ENCODE measurements around the gene C1orf174.

C1orf174 gene

DNA sequence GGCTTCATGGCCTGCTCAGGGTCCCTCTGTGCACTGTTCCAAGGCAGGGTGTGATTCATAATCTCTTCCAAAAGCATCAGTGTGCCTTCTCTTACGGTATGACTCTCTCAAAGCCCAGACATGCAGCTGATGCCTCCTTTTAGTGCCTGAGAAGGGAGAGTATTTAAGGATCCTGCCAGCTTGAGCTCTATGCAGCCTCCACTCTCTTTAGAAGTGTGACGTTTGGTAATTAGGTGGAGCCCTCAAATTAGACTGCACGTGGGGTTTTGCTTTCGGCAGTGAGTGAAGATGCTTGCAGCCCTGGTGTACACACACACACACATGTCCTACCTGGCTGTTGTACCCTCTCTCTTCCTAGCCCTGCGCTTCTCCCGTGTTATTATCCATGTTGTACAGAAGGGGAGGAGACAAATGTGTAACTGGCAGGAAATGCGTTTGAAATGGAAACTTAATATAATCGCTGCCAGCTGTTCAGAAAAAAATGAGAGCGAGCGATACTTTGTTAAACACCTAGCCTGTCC is 2.6 kb upstream of the C1orf174 start:
- Histone ChIP-seq H3K4me1 (ENCODE audit: control insufficient read depth, insufficient read depth, low read length) (no peaks in the 10 kb centered on the region), H3K27ac (ENCODE audit: low read length) (no peak overlapping the region), H3K36me3 (ENCODE audit: control insufficient read depth, insufficient read depth, low read length) (no peaks in the 10 kb centered on the region), H3K4me3 (ENCODE audit: low read length) (no peak overlapping the region), H3K27me3 (ENCODE audit: control insufficient read depth, insufficient read depth, low read length) (no peaks in the 10 kb centered on the region), H3K9me3 (ENCODE audit: control insufficient read depth, insufficient read depth, low read length) (no peaks in the 10 kb centered on the region)
- DNase-seq (ENCODE audit: low read depth, low spot score) = no peak
- WGBS (ENCODE audit: insufficient coverage, insufficient read length) = no CpG with 5 or more reads among the region's 10 CpGs

DNA sequence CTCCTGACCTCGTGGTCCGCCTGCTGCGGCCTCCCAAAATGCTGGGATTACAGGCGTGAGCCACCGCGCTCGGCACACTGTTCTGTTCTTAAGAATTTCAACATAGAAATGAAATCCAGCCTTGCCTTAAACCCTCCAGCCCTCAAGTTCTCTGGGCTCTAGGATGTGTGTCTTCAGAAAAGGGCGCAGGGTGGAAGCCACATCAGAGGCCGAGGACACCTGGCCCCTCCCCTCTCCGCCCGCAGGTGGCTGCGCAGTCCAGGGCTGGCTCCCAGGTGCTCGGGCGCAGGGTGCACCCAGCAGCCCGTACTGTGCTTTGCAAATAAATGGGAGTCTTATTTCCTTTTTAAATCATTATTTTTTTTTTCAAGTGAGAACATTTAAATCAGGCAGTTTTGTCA is 2.0 kb upstream of the C1orf174 start:
- H3K27me3 ChIP-seq (ENCODE audit: control insufficient read depth, insufficient read depth, low read length) = no peaks in the 10 kb centered on the region
- no peaks in the 10 kb centered on the region for H3K9me3 ChIP-seq (ENCODE audit: control insufficient read depth, insufficient read depth, low read length)
- no peak overlapping the region for H3K4me3 ChIP-seq (ENCODE audit: low read length)
- WGBS (ENCODE audit: insufficient coverage, insufficient read length) = no CpG with 5 or more reads among the region's 15 CpGs
- H3K4me1 ChIP-seq (ENCODE audit: control insufficient read depth, insufficient read depth, low read length) = no peaks in the 10 kb centered on the region
- H3K36me3 ChIP-seq (ENCODE audit: control insufficient read depth, insufficient read depth, low read length) = no peaks in the 10 kb centered on the region
- no peak for DNase-seq (ENCODE audit: low read depth, low spot score)
- no peak overlapping the region for H3K27ac ChIP-seq (ENCODE audit: low read length)

DNA sequence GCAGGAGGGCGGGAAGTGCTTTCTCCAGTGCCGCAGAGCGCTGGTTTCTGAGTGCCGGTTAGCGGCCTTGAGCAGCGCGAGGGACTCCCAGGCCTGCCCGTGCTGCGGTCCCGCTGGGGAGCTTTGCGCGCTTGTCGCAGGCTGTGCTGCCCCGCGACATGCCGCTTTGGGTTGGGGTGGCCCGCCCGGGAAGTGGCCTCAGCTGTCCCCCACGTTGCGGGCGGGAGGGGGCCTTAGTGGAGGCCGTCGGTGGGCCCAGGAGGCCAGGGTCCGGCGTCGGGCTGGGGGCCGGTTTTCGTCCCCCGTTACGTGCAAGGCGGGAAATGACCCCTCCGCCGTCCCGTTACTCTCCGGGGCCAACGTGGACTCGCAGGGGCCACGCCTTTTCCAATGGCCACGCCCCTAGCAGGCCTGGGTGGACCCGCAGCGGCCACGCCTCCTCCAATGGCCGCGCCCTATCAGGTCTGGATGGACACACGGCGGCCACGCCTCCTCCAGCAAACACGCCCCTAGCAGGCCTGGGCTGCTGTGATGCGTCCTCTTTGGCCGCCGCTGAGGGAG is 977 bp upstream of the C1orf174 start:
- Histone ChIP-seq H3K9me3 (ENCODE audit: control insufficient read depth, insufficient read depth, low read length) (no peaks in the 10 kb centered on the region), H3K27ac (ENCODE audit: low read length) (no peak overlapping the region), H3K36me3 (ENCODE audit: control insufficient read depth, insufficient read depth, low read length) (no peaks in the 10 kb centered on the region), H3K4me3 (ENCODE audit: low read length) (peak overlapping the region; percentile 82; the same call in 1 of the 2 replicates), H3K4me1 (ENCODE audit: control insufficient read depth, insufficient read depth, low read length) (no peaks in the 10 kb centered on the region), H3K27me3 (ENCODE audit: control insufficient read depth, insufficient read depth, low read length) (no peaks in the 10 kb centered on the region)
- DNase-seq (ENCODE audit: low read depth, low spot score) = peak; percentile 89
- no CpG with 5 or more reads among the region's 51 CpGs for WGBS (ENCODE audit: insufficient coverage, insufficient read length)

DNA sequence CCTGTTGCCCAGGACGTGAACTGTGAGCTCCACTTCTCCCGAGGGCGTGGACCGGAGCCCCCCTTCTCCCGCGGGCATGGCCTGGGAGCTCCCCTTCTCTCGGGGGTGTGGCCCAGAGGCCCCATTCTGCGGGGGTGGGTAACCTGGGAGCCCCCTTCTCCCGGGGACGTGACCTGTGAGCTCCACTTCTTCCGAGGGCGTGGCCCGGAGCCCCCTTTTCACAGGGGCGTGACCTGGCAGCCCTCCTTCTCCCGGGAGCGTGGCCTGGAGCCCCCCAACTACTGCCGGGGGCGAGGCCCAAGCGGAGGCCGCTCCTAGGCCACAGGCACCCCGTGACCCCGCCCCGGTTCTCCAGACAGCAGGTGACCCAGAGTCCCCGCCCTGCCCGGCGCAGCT is 320 bp downstream of the C1orf174 start:
- no CpG with 5 or more reads among the region's 26 CpGs for WGBS (ENCODE audit: insufficient coverage, insufficient read length)
- Histone ChIP-seq H3K27me3 (ENCODE audit: control insufficient read depth, insufficient read depth, low read length) (no peaks in the 10 kb centered on the region), H3K36me3 (ENCODE audit: control insufficient read depth, insufficient read depth, low read length) (no peaks in the 10 kb centered on the region), H3K4me3 (ENCODE audit: low read length) (peak overlapping the region; percentile 86), H3K4me1 (ENCODE audit: control insufficient read depth, insufficient read depth, low read length) (no peaks in the 10 kb centered on the region), H3K9me3 (ENCODE audit: control insufficient read depth, insufficient read depth, low read length) (no peaks in the 10 kb centered on the region), H3K27ac (ENCODE audit: low read length) (no peak overlapping the region)
- DNase-seq (ENCODE audit: low read depth, low spot score) = no peak

DNA sequence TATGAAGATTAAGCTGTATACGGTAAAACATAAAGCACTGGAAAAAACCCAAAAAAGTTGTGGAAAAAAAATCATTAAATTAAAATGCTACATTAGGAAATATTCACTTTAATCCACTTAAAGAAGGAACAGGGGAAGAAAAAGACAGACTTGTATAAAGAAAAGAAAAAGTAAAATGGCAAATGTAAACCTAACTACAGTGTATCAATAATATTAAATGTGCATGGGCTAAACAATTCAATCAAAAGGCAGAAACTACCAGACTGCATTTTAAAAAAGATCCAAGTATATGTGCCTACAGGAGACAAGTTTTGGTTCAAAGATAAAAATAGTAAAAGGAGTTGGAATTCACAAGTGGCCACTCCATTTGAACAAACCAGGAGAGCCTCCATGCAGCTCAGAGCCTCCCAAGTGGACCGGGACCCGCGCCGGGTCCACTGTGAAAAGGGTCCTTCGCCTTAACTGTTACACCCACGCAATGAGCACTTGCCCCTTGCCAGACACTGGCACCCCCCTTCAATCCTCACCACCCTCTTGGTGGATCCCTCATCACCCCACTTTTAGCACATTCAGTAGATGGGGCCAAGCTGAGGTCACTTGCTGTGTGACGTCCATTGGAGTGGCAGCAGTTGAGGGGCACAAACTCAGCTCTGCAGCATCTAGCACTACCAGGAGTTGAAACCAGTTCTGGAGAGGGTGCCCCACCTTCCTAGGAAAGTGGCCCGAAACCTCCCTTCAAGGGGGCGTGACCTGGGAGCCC is 898 bp downstream of the C1orf174 start:
- Histone ChIP-seq H3K27me3 (ENCODE audit: control insufficient read depth, insufficient read depth, low read length) (no peaks in the 10 kb centered on the region), H3K27ac (ENCODE audit: low read length) (no peak overlapping the region), H3K4me1 (ENCODE audit: control insufficient read depth, insufficient read depth, low read length) (no peaks in the 10 kb centered on the region), H3K36me3 (ENCODE audit: control insufficient read depth, insufficient read depth, low read length) (no peaks in the 10 kb centered on the region), H3K9me3 (ENCODE audit: control insufficient read depth, insufficient read depth, low read length) (no peaks in the 10 kb centered on the region), H3K4me3 (ENCODE audit: low read length) (peak overlapping the region; percentile 86)
- DNase-seq (ENCODE audit: low read depth, low spot score) = no peak
- WGBS (ENCODE audit: insufficient coverage, insufficient read length) = no CpG with 5 or more reads among the region's 10 CpGs

DNA sequence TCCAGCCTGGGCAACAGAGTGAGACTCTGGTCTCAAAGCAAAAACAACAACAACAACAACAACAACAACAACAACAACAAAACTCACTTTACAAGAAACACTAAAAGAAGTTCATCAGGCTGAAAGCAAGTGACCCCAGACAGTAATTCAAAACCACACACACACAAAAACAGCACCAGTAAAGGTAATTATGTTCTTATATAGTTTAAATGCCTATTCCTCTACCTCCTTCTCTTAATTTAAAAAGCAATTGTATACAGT is 1.7 kb downstream of the C1orf174 start:
- Histone ChIP-seq H3K27me3 (ENCODE audit: control insufficient read depth, insufficient read depth, low read length) (no peaks in the 10 kb centered on the region), H3K27ac (ENCODE audit: low read length) (no peak overlapping the region), H3K36me3 (ENCODE audit: control insufficient read depth, insufficient read depth, low read length) (no peaks in the 10 kb centered on the region), H3K9me3 (ENCODE audit: control insufficient read depth, insufficient read depth, low read length) (no peaks in the 10 kb centered on the region), H3K4me1 (ENCODE audit: control insufficient read depth, insufficient read depth, low read length) (no peaks in the 10 kb centered on the region), H3K4me3 (ENCODE audit: low read length) (no peak overlapping the region)
- no peak for DNase-seq (ENCODE audit: low read depth, low spot score)

DNA sequence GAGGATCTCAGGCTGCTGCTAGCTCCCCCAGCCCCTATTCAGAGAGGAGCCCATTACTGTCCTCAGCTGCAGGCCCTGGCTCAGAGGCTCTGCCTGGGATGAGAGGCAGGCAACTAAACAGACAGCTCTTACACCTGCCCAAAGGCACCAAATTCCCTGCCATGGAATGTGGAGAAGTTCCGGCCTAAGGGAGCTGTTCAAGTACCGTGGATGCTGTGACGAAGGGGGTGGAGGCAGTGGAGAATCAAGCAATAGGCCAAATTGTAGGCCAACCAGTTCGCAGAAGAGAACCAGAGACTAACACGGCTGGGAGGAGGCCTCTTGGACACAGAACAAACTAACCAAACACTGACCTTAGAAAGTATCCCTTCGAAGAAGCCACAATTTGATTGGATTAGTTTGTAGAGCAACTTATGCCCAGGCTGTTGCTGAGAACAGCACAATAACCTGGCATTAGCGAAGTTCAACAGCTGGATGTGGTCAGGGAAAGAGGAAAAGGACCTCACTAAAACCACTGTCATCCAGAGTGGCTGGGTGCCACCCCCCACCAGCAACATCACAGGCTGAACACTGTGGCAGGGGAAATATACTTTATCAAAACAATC is 3.6 kb downstream of the C1orf174 start:
- Histone ChIP-seq H3K27me3 (ENCODE audit: control insufficient read depth, insufficient read depth, low read length) (no peaks in the 10 kb centered on the region), H3K4me1 (ENCODE audit: control insufficient read depth, insufficient read depth, low read length) (no peaks in the 10 kb centered on the region), H3K27ac (ENCODE audit: low read length) (no peak overlapping the region), H3K36me3 (ENCODE audit: control insufficient read depth, insufficient read depth, low read length) (no peaks in the 10 kb centered on the region; the same call in 1 of the 2 replicates), H3K4me3 (ENCODE audit: low read length) (no peak overlapping the region), H3K9me3 (ENCODE audit: control insufficient read depth, insufficient read depth, low read length) (no peaks in the 10 kb centered on the region)
- DNase-seq (ENCODE audit: low read depth, low spot score) = no peak
- no CpG with 5 or more reads among the region's 7 CpGs for WGBS (ENCODE audit: insufficient coverage, insufficient read length)

DNA sequence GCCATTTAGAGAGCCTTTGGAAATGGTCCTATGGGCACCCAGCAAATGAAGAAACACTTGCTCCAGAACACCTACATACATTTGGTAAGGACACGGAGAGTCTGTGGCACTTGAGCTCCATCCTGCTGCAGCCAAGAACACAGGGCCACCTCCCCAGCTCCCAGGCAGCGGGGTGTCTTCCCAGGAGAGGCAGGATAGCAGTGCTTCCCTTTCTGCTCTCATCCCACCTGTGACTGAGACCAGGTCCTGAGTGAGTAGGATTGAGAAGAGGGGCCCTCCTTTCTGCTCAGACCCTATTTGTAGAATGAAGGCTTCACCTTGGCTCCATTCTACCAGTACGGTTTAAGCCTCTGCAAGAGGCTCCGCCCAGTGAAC is 4.1 kb downstream of the C1orf174 start:
- Histone ChIP-seq H3K27ac (ENCODE audit: low read length) (no peak overlapping the region), H3K9me3 (ENCODE audit: control insufficient read depth, insufficient read depth, low read length) (no peaks in the 10 kb centered on the region), H3K36me3 (ENCODE audit: control insufficient read depth, insufficient read depth, low read length) (no peaks in the 10 kb centered on the region; the same call in 1 of the 2 replicates), H3K4me1 (ENCODE audit: control insufficient read depth, insufficient read depth, low read length) (no peaks in the 10 kb centered on the region), H3K27me3 (ENCODE audit: control insufficient read depth, insufficient read depth, low read length) (no peaks in the 10 kb centered on the region), H3K4me3 (ENCODE audit: low read length) (no peak overlapping the region)
- no peak for DNase-seq (ENCODE audit: low read depth, low spot score)
- WGBS (ENCODE audit: insufficient coverage, insufficient read length) = no CpG with 5 or more reads among the region's 4 CpGs

DNA sequence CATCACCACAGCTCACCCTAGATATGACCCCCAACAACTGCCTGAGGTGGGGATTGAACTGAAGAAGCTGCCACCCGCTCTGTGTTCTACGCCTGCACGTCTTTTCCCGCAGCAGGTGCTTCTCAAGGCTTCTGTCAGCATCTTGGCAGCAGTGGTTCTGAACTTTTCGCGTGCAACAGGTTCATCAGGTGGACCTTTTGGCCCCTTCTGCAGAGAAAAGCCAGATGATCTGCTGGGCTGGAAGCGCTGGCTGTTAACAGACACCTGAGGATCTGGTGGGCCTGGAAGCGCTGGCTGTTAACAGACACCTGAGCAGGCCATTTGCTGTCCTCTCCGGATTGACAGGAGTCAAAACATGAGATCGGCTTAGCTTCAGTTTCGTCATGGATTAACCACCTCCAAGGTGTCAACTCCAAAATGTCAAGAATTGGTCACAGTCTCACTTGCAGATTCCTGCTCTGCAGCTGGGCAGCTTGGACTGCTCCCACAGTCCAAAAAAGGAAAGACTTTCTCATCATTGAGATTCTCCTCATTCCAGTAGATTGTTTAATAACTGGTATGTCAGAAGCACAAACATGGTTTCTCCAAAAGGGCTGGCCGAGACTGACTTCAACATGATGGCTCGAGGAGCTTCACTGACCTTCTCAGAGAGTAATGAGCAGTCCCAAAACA is 4.7 kb downstream of the C1orf174 start:
- H3K36me3 ChIP-seq (ENCODE audit: control insufficient read depth, insufficient read depth, low read length) = peaks cover 1% of the 10 kb centered on the region
- no peak for DNase-seq (ENCODE audit: low read depth, low spot score)
- no peaks in the 10 kb centered on the region for H3K9me3 ChIP-seq (ENCODE audit: control insufficient read depth, insufficient read depth, low read length)
- no peak overlapping the region for H3K4me3 ChIP-seq (ENCODE audit: low read length)
- WGBS (ENCODE audit: insufficient coverage, insufficient read length) = no CpG with 5 or more reads among the region's 13 CpGs
- H3K27ac ChIP-seq (ENCODE audit: low read length) = no peak overlapping the region
- H3K27me3 ChIP-seq (ENCODE audit: control insufficient read depth, insufficient read depth, low read length) = no peaks in the 10 kb centered on the region
- no peaks in the 10 kb centered on the region for H3K4me1 ChIP-seq (ENCODE audit: control insufficient read depth, insufficient read depth, low read length)

DNA sequence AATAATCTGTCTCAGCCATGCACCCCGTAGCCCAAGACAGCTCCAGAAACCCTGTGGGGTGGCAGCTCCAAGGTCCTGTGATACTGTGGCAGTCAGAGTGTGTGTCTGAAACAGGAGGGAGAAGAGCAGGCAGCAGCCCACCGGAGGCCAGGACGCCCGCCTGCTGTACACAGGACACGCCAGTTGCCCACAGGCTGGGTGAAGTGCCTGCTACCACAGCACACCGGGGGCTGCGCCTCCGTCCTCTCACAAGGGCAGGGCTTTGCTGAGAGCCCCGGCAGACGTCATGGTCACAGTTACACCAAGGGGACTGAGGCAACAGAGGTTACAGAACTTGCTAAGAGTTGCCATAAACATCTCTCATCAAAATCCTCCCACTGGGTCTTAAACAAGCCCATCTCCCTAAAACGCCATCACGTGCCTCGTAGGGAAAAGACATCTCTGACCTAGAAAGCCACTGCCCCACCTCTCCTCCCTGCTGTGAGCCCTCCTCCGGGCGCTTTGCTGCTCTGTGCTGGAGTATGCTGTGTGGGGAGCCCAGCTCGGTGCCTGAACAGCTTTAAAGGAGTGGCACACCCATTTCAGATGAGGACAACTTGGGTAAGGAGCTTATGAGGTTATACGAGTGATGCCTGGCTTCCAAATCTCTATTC is 5.3 kb downstream of the C1orf174 start:
- Histone ChIP-seq H3K27me3 (ENCODE audit: control insufficient read depth, insufficient read depth, low read length) (no peaks in the 10 kb centered on the region), H3K4me1 (ENCODE audit: control insufficient read depth, insufficient read depth, low read length) (no peaks in the 10 kb centered on the region), H3K27ac (ENCODE audit: low read length) (no peak overlapping the region), H3K4me3 (ENCODE audit: low read length) (no peak overlapping the region), H3K9me3 (ENCODE audit: control insufficient read depth, insufficient read depth, low read length) (no peaks in the 10 kb centered on the region), H3K36me3 (ENCODE audit: control insufficient read depth, insufficient read depth, low read length) (peaks cover 3% of the 10 kb centered on the region)
- no CpG with 5 or more reads among the region's 17 CpGs for WGBS (ENCODE audit: insufficient coverage, insufficient read length)
- no peak for DNase-seq (ENCODE audit: low read depth, low spot score)

Data from iPS DF 6.9 (cell line).